HG03439 (cell line): ENCODE data around the gene MAP2.

Experiments
- ATAC-seq: cut with Tn5 transposase; IDR thresholded peaks from one replicate; pipeline ENCODE4 v1.9.1; 2021; ENCODE audit warnings: mild to moderate bottlenecking, moderate library complexity; ENCODE audit not compliant: unreplicated experiment

MAP2 gene, protein sequence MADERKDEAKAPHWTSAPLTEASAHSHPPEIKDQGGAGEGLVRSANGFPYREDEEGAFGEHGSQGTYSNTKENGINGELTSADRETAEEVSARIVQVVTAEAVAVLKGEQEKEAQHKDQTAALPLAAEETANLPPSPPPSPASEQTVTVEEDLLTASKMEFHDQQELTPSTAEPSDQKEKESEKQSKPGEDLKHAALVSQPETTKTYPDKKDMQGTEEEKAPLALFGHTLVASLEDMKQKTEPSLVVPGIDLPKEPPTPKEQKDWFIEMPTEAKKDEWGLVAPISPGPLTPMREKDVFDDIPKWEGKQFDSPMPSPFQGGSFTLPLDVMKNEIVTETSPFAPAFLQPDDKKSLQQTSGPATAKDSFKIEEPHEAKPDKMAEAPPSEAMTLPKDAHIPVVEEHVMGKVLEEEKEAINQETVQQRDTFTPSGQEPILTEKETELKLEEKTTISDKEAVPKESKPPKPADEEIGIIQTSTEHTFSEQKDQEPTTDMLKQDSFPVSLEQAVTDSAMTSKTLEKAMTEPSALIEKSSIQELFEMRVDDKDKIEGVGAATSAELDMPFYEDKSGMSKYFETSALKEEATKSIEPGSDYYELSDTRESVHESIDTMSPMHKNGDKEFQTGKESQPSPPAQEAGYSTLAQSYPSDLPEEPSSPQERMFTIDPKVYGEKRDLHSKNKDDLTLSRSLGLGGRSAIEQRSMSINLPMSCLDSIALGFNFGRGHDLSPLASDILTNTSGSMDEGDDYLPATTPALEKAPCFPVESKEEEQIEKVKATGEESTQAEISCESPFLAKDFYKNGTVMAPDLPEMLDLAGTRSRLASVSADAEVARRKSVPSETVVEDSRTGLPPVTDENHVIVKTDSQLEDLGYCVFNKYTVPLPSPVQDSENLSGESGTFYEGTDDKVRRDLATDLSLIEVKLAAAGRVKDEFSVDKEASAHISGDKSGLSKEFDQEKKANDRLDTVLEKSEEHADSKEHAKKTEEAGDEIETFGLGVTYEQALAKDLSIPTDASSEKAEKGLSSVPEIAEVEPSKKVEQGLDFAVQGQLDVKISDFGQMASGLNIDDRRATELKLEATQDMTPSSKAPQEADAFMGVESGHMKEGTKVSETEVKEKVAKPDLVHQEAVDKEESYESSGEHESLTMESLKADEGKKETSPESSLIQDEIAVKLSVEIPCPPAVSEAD (N-terminal part only)

DNA sequence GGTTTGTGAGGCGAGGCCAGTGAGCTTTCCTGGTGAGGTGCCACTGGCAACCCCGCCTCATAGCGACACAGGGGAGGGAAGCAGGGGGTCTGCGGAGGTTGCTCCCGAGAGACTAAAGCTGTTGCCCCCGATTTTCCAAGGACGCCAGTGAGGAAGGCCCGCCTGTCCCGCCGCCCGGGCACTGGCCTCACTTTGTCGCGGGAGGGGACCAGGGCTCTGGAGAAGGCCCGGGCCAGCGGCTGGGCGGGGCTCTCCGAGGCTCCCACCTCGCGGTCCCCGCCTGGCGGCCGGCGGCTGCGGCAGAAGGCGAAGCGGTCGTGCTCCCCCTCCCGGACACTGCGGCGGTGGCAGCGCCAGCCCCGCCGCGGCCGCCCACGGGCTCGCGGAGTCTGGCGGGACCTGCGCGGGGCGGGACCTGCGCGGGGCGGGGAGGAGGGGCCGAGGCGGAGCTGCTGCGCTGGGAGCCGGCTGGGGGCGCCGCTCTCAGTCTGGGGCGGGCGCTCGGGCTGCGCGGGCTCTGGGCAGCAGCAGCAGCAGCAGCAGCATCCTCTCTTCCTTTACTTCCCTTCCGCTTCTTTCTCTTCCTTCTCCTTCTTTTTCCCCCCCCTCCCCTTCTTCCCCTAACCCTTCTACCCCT lies at the start of gene MAP2:
TSS of gene MAP2 (plus strand) at position 486 of the 637 bp plus-strand sequence. CDS start 229,124 bp downstream, outside the sequence.
- ATAC-seq, result peak; percentile 98

DNA sequence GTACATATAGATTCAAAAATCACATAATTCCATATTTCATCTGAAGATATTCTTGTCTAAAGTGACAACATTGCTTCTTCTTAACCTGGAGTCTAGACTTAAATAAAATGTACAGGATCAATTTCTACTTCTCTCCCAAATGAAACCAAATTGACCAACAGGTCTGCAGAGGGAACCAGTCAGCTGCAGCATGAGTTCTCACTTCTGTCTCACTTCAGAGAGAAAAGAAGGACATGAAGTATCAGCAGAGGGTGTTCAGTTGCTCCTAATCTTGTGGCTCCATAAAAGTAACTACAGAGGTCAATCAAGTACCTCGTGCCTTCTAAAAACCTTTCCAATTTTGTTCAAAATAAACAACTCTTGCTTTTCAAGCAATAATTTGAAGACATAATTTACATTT lies 47.2 kb upstream of the MAP2 start:
- no peak for ATAC-seq

DNA sequence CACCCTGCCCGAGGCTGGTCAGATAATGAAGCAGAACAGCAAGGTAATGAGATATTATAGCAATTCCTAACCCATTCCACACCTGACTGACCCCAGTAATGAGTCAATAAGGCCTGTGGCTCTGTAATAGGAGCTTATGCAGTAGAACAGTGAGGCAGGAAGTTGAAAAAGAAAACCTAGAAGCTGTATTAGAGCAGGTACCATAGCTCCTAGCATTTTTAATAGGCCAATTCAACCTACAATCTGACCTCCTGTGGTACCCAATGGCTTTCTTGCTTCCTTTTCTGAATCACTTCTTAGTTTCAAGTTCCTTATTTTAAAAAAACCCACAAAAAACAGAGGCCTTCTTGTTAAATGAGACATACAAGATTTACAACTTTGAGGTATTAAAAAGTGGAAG lies 43.6 kb upstream of the MAP2 start:
- ATAC-seq, result peak; percentile 86

DNA sequence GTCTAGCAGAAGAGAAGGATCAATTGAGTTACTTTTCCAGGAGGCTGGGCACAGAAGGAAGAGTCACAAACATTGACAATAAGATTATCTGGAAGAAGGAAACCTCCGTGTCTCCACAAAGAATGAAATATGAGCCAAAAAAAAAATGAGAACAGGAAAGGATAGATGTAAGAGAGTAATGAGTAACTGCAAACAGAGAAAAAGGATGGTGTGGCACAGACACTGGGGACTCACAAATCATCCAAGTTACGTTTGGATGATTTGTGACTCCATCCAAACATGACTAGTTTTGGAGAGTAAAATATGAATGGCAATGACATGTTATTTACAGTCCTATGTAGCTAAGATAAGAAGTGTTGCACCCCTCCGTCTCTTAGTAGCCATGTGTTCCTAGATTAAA lies 42.8 kb upstream of the MAP2 start:
- ATAC-seq, result no peak

DNA sequence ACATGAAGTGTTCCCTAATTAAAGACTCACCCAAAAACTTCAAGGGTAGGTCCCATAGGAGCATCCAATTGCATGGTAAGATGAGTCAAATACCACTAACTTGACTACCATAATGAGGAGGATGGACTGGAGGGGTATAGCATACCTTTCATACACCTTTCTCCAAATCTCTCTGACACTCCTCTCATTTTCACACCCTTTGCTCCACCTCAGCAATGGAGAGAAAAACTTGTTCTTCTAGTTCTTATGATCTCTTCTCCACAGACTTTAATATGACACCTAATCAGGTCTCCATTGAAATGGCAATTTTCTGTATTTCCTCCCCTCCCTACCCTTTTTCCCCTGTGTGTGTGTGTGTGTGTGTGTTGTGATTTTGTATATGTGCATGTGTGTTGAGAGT lies 41.1 kb upstream of the MAP2 start:
- no peak for ATAC-seq

DNA sequence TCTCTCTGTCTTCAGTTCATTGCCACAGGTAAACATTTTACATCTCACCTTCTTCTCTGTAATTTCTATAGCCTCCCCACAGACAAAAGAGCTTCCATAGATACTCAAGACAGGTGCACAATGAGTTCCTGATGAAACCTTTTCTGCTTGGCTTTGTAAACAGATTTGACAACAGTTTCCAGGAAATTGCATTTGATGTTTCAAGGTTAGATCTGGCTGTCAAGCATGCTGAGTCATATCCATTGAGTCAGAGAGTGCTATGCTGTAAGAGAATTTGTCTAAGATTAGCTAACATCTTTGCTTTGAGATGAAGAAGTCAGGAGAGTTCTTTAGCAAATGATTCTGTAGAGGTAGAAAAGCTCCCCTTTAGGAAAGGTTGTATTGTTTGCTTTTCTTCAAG lies 40.6 kb upstream of the MAP2 start:
- ATAC-seq, result no peak

DNA sequence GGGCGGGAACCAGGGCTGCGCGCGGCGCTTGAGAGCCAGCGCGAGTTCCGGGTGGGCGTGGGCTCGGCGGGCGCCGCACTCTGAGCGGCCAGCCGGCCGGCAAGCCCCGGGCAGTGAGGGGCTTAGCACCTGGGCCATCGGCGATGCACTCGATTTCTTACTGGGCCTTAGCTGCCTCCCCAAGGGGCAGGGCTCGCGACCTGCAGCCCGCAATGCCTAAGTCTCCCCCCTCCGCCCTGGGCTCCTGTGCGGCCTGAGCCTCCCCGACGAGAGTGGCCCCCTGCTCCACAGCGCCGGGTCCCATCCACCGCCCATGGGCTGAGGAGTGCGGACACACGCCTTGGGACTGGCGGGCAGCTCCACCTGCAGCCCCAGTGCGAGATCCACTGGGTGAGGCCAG lies 36.5 kb upstream of the MAP2 start:
- ATAC-seq, result no peak

DNA sequence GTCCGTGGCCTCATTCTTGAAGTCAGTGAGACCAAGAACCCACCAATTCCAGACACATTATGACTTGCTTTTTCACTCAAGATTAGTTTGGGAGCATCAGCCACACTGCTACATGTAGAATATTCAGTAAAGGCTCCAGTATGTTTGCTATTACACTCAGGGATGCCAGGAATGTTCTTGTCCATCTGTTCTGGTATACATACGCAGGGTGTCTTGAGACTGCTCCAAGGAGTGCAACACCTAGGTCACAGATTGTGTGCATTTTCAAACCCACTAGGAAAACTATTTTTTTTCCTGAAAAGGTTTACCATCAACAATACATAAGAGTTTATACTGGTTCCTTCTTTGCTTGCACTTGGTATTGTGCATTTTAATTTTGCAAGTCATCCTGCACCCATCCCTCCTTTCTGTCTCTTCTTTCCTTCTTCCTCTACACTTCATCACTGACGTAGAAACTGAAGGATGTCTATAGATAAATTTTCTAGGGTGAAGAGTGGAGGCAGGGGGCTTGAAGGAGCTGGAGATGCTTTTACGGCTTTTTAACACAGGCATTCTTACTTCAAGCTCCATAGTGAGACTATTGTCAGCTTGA lies 35.3 kb upstream of the MAP2 start:
- no peak for ATAC-seq

DNA sequence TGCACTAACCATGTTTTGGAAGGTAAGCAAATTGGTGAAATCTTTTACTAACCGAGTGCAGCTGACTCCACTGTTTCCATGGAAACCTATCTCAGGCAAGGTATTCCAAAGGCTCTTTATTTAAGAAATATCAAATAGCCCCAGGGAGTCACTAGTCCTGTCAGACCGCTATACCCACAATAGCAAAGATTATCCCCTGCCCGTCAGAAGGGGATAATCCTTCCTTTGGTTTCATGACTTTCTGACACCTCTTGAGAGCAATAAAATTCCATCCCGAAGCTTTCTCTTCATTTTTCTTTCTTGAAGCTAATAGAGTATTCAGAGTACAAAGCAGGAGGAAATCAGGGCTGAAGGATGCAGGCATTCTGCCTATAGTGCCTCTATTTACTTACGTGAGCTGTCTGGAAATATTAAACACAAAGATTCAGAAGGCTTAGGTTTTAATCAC lies 34.7 kb upstream of the MAP2 start:
- no peak for ATAC-seq

DNA sequence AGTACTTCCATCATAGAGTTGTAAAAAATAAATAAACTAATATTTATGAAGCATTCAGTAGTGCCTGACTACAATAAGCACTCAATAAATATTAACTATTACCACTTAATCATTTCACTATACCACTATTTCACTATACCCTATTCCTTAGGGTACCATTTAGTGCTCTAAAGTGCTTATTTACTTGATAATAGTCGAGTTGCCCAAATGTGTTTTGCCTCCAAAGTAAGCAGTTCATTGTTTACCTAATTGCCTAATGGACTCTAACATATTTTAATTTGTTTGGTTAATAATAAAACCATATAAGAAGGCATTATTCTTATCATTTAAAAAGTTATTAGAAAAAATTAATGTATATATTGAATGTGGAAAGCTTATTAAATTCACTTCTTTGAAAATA lies 33.0 kb upstream of the MAP2 start:
- no peak for ATAC-seq

DNA sequence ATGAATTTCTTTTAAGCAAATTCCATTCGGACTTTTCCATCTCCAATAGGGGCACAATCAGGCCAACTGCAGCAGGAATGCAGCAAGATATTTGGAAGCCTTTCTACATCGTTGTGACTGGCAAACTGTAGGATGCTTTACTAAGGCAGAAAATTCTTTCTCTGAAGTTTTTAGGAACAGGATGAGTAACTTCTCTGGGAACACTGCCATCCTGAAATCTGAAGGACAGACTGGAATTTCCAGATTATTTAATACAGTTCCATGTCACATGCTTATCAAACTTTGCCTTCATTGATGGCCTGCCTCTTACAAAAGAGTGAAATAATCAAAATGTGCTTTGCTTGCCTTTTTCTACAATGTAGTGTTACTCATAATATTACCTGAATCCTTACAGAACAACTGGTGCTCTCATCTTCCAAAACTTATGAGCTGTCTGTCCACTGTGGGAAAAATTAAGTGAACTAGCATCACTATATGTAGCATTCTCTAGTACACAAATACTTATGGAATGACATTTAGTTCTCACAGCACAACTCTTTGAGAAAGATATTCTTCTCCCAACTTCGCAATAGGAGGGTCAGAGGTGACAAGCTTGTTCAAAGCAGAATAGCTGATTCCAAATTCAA lies 32.0 kb upstream of the MAP2 start:
- no peak for ATAC-seq

DNA sequence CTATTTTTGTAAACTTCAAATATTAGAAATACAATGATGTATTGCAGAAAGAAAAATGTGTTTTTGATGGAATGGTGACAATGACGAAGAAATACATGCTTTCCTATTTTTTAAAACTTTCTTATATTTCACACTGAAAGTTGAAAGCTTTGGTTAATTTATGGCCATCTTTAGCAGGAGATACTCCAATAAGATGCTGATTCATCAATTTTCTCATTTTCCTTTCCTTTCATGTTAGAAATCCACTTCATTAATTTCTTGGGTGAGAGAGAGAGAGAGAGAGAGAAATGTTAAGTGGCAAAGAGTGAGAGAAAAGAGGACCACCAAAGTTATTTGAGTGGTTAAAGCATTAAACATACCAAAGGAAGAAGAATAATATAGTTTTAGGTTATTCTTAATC lies 28.6 kb upstream of the MAP2 start:
- no peak for ATAC-seq

DNA sequence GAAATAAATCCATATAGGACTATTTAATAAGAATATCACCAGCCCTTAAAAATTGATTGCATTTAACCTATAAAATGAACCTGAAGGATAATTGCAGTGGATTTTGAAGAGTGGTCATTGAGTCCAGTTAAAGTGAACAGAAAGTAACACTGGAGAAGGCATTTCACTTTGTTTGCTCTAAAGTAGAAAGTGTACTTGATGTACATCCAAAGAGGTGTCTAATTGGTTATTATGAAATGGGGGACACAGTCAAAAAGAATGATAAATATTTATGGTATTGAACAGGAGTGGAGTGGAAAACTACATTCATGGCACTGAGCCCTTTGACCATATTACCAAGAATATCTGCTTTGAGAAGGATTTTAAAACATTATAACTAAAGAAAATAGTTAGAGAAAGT lies 28.2 kb upstream of the MAP2 start:
- no peak for ATAC-seq

DNA sequence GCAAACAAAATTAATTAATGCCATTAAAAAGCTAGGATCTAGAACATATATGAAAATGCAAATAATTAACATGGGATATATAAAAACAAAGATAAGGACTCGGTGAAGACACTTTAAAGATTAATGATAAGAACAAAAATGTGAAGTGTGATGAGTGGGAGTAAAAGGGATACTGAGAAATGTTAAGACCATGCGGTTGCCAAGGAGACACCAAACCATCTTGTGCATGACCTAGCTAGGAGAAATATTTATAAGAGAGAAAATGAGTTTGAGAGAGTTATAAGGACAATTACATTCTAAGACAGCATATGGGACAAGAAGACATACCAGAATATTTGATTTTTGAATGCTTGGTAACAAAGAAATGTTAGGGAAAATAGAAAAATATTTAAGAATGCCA lies 25.4 kb upstream of the MAP2 start:
- ATAC-seq, result no peak

DNA sequence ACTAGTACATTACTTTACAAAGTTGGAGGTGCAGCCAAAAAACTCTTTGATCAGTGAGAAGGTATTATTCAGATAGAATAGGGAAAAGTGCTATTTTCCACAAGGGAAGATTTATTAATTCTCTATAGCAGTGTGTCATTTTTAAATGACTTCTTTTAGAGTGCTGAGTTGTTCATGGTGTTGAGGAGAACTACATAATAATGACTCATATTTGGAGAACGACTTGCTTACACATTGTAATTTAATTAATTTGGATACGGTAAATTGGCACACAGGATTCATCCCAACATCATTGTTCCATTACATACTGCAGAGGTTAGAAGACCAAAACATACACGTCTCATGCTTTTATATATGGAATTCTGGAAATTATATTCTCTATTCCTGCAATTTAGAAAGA lies 22.1 kb upstream of the MAP2 start:
- no peak for ATAC-seq

DNA sequence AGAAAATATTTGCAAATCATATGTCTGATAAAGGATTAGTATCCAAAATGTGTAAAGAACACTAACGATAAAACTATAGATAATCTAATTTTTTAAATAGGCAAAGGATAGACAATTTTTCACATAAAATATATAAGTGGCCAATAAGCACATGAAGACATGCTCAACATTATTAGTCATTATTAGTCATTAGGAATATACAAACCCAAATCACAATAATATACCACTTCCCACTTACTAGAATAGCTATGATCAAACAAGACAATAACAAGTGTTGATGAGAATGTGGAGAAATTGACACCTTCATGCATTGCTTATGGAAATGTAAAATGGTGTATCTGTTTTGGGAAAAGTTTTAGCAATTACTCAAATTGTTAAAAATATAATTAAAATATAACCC lies 12.6 kb upstream of the MAP2 start:
- ATAC-seq, result no peak

DNA sequence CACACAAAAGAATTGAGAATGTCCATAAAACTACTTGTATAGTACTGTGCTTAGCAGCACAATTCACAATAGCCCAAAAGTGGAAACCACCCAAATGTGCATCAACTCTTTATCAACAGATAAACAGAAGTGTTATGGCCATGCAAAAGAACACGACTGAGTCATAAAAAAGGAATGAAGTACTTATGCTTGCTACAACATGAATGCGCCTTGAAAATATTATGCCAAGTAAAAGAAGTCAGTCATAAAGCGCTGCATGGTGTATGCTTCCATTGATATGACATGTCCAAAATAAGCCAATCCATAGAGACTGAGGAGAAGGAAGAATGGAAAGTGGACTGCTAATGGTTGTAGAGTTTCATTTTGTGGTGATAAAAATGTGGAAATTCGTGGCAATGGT lies 12.1 kb upstream of the MAP2 start:
- ATAC-seq, result no peak

DNA sequence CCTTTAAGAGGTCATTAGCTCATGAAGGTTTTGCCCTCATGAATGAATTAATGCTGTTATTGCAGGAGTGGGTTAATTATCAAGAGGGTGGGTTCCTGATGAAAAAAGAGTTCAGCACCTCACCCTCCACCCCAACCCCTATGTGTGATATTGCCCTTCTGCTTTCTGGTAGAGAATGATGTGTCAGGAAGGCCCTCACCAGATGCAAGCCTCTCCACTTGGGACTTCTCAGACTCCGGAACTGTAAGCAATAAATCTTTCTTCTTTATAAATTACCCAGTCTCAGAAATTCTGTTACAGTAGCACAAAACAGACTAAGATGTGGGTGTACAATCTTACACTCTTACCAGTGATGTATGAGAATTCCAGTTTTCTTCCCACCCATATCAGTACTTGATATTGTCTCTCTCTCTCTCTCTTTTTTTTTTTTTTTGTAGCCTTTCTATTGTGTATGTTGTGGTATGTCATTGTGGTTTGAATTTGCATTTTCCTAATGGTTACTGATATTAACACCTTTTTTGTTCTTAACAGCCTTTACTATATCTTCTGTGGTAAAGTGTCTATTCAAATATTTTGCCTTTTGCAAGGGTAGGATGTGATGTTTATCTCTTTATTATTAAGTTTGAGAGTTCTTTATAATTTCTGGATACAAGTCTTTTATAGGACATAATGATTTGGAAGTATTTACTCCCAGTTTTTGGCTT lies 10.4 kb upstream of the MAP2 start:
- ATAC-seq, result no peak

DNA sequence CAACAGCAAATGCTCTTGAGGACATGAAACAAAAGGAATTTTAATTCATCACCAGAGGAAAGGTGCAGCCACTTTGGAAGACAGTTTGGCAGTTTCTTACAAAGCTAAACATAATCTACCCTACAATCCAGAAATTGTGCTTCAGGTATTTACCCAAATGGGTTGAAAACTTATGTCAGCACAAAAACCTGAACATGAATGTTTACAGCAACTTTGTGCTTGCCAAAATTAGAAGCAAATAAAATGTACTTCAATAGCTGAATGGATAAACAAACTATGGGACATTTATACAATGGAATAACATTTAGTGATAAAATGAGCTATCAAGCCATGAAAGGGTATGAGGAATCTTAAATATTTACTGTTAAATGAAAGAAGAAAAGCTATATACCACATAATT lies 6.9 kb upstream of the MAP2 start:
- ATAC-seq, result no peak
